SK-N-SH (cell line): ENCODE results near the gene OCEL1. TPM values are rescaled to one million over a fixed set of nuclear protein-coding genes. Genes with fewer than 3 reads are reported as not detected.

Source experiments
- CTCF ChIA-PET: fragments of 300-600, 350-600 bp; formaldehyde crosslinking; extraction: SDS; loops from one replicate; lab custom pipeline; 2021; lab: Yijun Ruan, JAX
- POLR2A ChIA-PET: fragments of 350-600 bp; sonication (Branson Sonifier 250); formaldehyde crosslinking; extraction: SDS; loops from one replicate; lab custom pipeline; 2020; ENCODE audit warnings: antibody characterized with exemption, inconsistent platforms; lab: Yijun Ruan, JAX
- DNase-seq: peaks from one replicate; pipeline ENCODE4 v3.0.0; 2012
- H2AFZ ChIP-seq: fragments of 200-600 bp; sonication (generic); 2 replicates; pipeline ENCODE4 v1.8.1; 2016; ENCODE audit warnings: antibody characterized with exemption, mild to moderate bottlenecking, low read depth
- H3F3A ChIP-seq: fragments of 200-600 bp; sonication (generic); replicated peaks from 2 replicates; pipeline ENCODE3; 2016; ENCODE audit warnings: antibody characterized with exemption, mild to moderate bottlenecking; ENCODE audit not compliant: insufficient read depth
- H3K27ac ChIP-seq, 2 experiments: fragments of 200-500 bp in 1 of 2; fragments of 200-600 bp in 1 of 2; sonication (Bioruptor generic) in 1 of 2; sonication (generic), shearing (Covaris generic) in 1 of 2; 2 replicates each; pipeline versions ENCODE4 v1.5.1 to v1.6.1; 2014 to 2016; ENCODE audit warnings: low read depth in 2 of 2, inconsistent platforms in 1 of 2, low read length in 1 of 2, mild to moderate bottlenecking in 1 of 2, mixed read lengths in 1 of 2
- H3K27me3 ChIP-seq: fragments of 200-600 bp; sonication (generic), shearing (Covaris generic); 2 replicates; pipeline ENCODE4 v1.6.1; 2016; ENCODE audit warnings: mixed run types; ENCODE audit not compliant: insufficient read depth
- H3K36me3 ChIP-seq, 2 experiments: fragments of 200-500 bp in 1 of 2; fragments of 200-600 bp in 1 of 2; sonication (Bioruptor generic) in 1 of 2; sonication (generic) in 1 of 2; replicated peaks in 1 of 2; 2 replicates each; pipeline versions ENCODE3 to v1.5.1; 2014 to 2016; ENCODE audit warnings: low read length in 1 of 2, mild to moderate bottlenecking in 1 of 2; ENCODE audit not compliant: insufficient read depth in 2 of 2, control insufficient read depth in 1 of 2
- H3K4me1 ChIP-seq, 2 experiments: fragments of 200-500 bp in 1 of 2; fragments of 200-600 bp in 1 of 2; sonication (Bioruptor generic) in 1 of 2; sonication (generic), shearing (Covaris generic) in 1 of 2; 2 replicates each; pipeline versions ENCODE4 v1.5.1 to v1.6.1; 2014 to 2016; ENCODE audit warnings: low read depth in 1 of 2, low read length in 1 of 2, mixed run types in 1 of 2; ENCODE audit not compliant: insufficient read depth in 2 of 2, control insufficient read depth in 1 of 2
- H3K4me2 ChIP-seq: fragments of 200-600 bp; sonication (generic), shearing (Covaris generic); 2 replicates; pipeline ENCODE4 v1.6.1; 2017; ENCODE audit warnings: mixed run types
- H3K4me3 ChIP-seq, 2 experiments: fragments of 200-500 bp in 1 of 2; fragments of 200-600 bp in 1 of 2; sonication (Bioruptor generic) in 1 of 2; sonication (generic), shearing (Covaris generic) in 1 of 2; 2 replicates each; pipeline versions ENCODE4 v1.5.1 to v1.8.1; 2014 to 2016; ENCODE audit warnings: low read depth in 2 of 2, inconsistent platforms in 1 of 2, low read length in 1 of 2, mild to moderate bottlenecking in 1 of 2, mixed read lengths in 1 of 2, moderate library complexity in 1 of 2
- H3K79me2 ChIP-seq: fragments of 200-600 bp; sonication (generic); 2 replicates; pipeline ENCODE4 v1.8.1; 2017; ENCODE audit warnings: mild to moderate bottlenecking; ENCODE audit not compliant: insufficient read depth
- H3K9ac ChIP-seq: fragments of 200-600 bp; sonication (generic); 2 replicates; pipeline ENCODE4 v1.6.1; 2017; ENCODE audit warnings: mixed run types
- H3K9me2 ChIP-seq: fragments of 200-600 bp; sonication (generic); 2 replicates; pipeline ENCODE4 v1.6.1; 2017; ENCODE audit warnings: mixed run types
- H3K9me3 ChIP-seq: fragments of 200-600 bp; sonication (generic); 2 replicates; pipeline ENCODE4 v1.6.1; 2017; ENCODE audit warnings: mixed run types, mild to moderate bottlenecking, moderate library complexity
- H4K20me1 ChIP-seq: fragments of 200-600 bp; sonication (generic); 2 replicates; pipeline ENCODE4 v1.6.1; 2017; ENCODE audit warnings: mild to moderate bottlenecking, mixed run types; ENCODE audit not compliant: insufficient read depth
- EP300 ChIP-seq, 2 experiments: IDR thresholded peaks; 2 replicates each; pipeline versions ENCODE4 v1.4.0 to v1.6.1; 2012; ENCODE audit warnings: borderline replicate concordance in 1 of 2, low read depth in 1 of 2, low read length in 1 of 2
- EZH2phosphoT487 ChIP-seq: fragments of 200-600 bp; sonication (generic); IDR thresholded peaks from 2 replicates; pipeline ENCODE4 v1.6.1; 2017; ENCODE audit warnings: low read depth, mixed run types, mild to moderate bottlenecking, antibody characterized with exemption, moderate library complexity, borderline replicate concordance
- FOXJ3 ChIP-seq: sonication (generic); formaldehyde crosslinking; IDR thresholded peaks from 2 replicates; pipeline ENCODE4 v1.5.1; 2020; ENCODE audit warnings: mild to moderate bottlenecking, missing genetic modification reagents
- GATA2 ChIP-seq: sonication (generic); formaldehyde crosslinking; IDR thresholded peaks from 2 replicates; pipeline ENCODE4 v1.5.0; 2020; ENCODE audit warnings: mild to moderate bottlenecking, missing genetic modification reagents
- IRF3 ChIP-seq: fragments of 150-350 bp; IDR thresholded peaks from 2 replicates; pipeline ENCODE4 v1.6.1; 2016; ENCODE audit warnings: mild to moderate bottlenecking, low read depth, low read length
- MEF2A ChIP-seq: IDR thresholded peaks from 2 replicates; pipeline ENCODE4 v1.4.0; 2012; ENCODE audit warnings: low read depth, borderline replicate concordance
- MXI1 ChIP-seq: IDR thresholded peaks from 2 replicates; pipeline ENCODE4 v1.6.1; 2012; ENCODE audit warnings: mild to moderate bottlenecking, low read depth, low read length, improper control_type of control experiment
- RAD21 ChIP-seq: IDR thresholded peaks from 2 replicates; pipeline ENCODE4 v1.6.1; 2012; ENCODE audit warnings: mild to moderate bottlenecking, low read length
- RCOR1 ChIP-seq: fragments of 150-350 bp; IDR thresholded peaks from 2 replicates; pipeline ENCODE4 v1.6.1; 2017; ENCODE audit warnings: antibody characterized with exemption, low read length
- REST ChIP-seq: IDR thresholded peaks from 2 replicates; pipeline ENCODE4 v1.6.1; 2012; ENCODE audit warnings: mild to moderate bottlenecking, low read depth, low read length, moderate library complexity
- SIN3A ChIP-seq: IDR thresholded peaks from 2 replicates; pipeline ENCODE4 v1.6.1; 2012; ENCODE audit warnings: low read depth, mild to moderate bottlenecking, low read length, moderate library complexity, borderline replicate concordance
- TAF1 ChIP-seq: IDR thresholded peaks from 2 replicates; pipeline ENCODE4 v1.6.1; 2012; ENCODE audit warnings: low read depth, mild to moderate bottlenecking, low read length, moderate library complexity, borderline replicate concordance
- TEAD4 ChIP-seq: IDR thresholded peaks from 2 replicates; pipeline ENCODE4 v1.4.0; 2012; ENCODE audit warnings: mild to moderate bottlenecking, borderline replicate concordance; ENCODE audit not compliant: insufficient read depth
- WGBS: methylation state at CpG from one replicate; pipeline ENCODE4 v1.1.6; 2017; ENCODE audit warnings: low lambda C conversion rate; 5-methylcytosine and 5-hydroxymethylcytosine counted together
- polyA plus RNA-seq, 3 experiments: library from polyadenylated mRNA; depleted of rRNA; stranded (reverse); fragments of >200 nt; gene quantifications; 2 replicates each; pipeline ENCODE4 v1.2.3, GENCODE V29; 2012

The OCEL1 gene
- polyA plus RNA-seq, 1 of the 3 experiments (the other 2 are of a cell fraction) = 9.8 TPM

GRCh38 chr19:17225053-17225452 is 973 bp upstream of the OCEL1 start:
- Histone ChIP-seq H3K9ac (no peak overlapping the region), H3F3A (peaks cover 4% of the 10 kb centered on the region), H3K4me2 (no peak overlapping the region), H3K27ac (no peak overlapping the region), H3K4me3 (no peak overlapping the region), H3K36me3 (peaks cover 0 to under 1% of the 10 kb centered on the region in 2 experiments), H3K9me3 (no peaks in the 10 kb centered on the region), H3K27me3 (no peaks in the 10 kb centered on the region), H3K79me2 (peaks cover 7% of the 10 kb centered on the region; the same call in 1 of the 2 replicates), H4K20me1 (no peaks in the 10 kb centered on the region), H2AFZ (no peak overlapping the region), H3K9me2 (no peaks in the 10 kb centered on the region), H3K4me1 (peaks cover 0 to 3% of the 10 kb centered on the region in 2 experiments; a peak in 1 of 4 replicates)
- CTCF ChIA-PET = interaction anchor here (1.4 to 2.3 kb wide), 3 partner anchors 9 to 57 kb away, joined by 3 to 13 read pairs (median 12); partner anchors contain the start of gene USE1
- POLR2A ChIA-PET = interaction anchor here (0.6 to 3.3 kb wide), 3 partner anchors 9 to 66 kb away, joined by 4 to 33 read pairs (median 12); partner anchors contain the start of gene USE1
- DNase-seq = no peak
- WGBS = 64% methylated on average over 10 of the region's 10 CpGs
- TF ChIP-seq TEAD4 (no peak), RAD21 (no peak), SIN3A (no peak), EZH2phosphoT487 (no peak), TAF1 (no peak), EP300 (IDR thresholded peaks at IDR 0.05; ENCODE audit: borderline replicate concordance in 1 of 2, low read depth in 1 of 2, low read length in 1 of 2) (no peak), RCOR1 (no peak), IRF3 (no peak), FOXJ3 (CRISPR knock-in tag) (no peak), MXI1 (no peak), REST (no peak), MEF2A (no peak), GATA2 (CRISPR knock-in tag) (no peak)
